HEK293 (cell line): Measurements from ENCODE around the gene ATOH1.

Source experiments
- CTCF ChIA-PET: fragments of 350-600 bp; formaldehyde crosslinking; extraction: SDS; loops from one replicate; lab custom pipeline; 2021; ENCODE audit warnings: antibody characterized with exemption; lab: Yijun Ruan, JAX
- POLR2A ChIA-PET: fragments of 300-600 bp; formaldehyde crosslinking; extraction: SDS; loops from one replicate; lab custom pipeline; 2020; ENCODE audit warnings: antibody characterized with exemption, inconsistent platforms; lab: Yijun Ruan, JAX
- H3K27ac ChIP-seq: fragments of 200-500 bp; sonication (Bioruptor generic); 2 replicates; pipeline ENCODE4 v1.5.1; 2014; ENCODE audit warnings: low read depth, low read length, control low read depth, inconsistent platforms; ENCODE audit errors: extremely low read depth
- H3K36me3 ChIP-seq, 2 experiments: fragments of 200-500 bp in 1 of 2; sonication (Bioruptor generic) in 1 of 2; 1 replicate in 1 of 2; 2 replicates in 1 of 2; pipeline ENCODE4 v1.5.1; 2014 to 2017; ENCODE audit warnings: inconsistent platforms in 2 of 2, low read length in 2 of 2; ENCODE audit not compliant: control insufficient read depth in 2 of 2, insufficient read depth in 1 of 2
- H3K4me1 ChIP-seq: fragments of 200-500 bp; sonication (Bioruptor generic); 2 replicates; pipeline ENCODE4 v1.5.1; 2014; ENCODE audit warnings: mild to moderate bottlenecking, low read length, inconsistent platforms; ENCODE audit not compliant: control insufficient read depth, insufficient read depth
- H3K4me3 ChIP-seq: 2 replicates; pipeline ENCODE4 v1.5.1; 2011; ENCODE audit warnings: low read depth, mild to moderate bottlenecking, control low read depth, low read length, moderate library complexity
- H3K9me3 ChIP-seq: fragments of 200-500 bp; sonication (Bioruptor generic); 2 replicates; pipeline ENCODE4 v1.5.1; 2014; ENCODE audit warnings: low read depth, low read length, inconsistent platforms; ENCODE audit not compliant: control insufficient read depth, insufficient read depth
- GLIS2 ChIP-seq: fragments of 450-650 bp; formaldehyde crosslinking; IDR thresholded peaks from 2 replicates; pipeline ENCODE4 v1.5.1; 2016; ENCODE audit warnings: missing biosample characterization, missing genetic modification characterization
- HOXC10 ChIP-seq: sonication (generic); formaldehyde crosslinking; IDR thresholded peaks from 2 replicates; pipeline ENCODE4 v1.8.1; 2023; ENCODE audit warnings: mild to moderate bottlenecking, missing genetic modification reagents
- RBAK ChIP-seq: fragments of 450-650 bp; formaldehyde crosslinking; IDR thresholded peaks from 2 replicates; pipeline ENCODE4 v1.5.1; 2016; ENCODE audit warnings: missing biosample characterization, missing genetic modification characterization
- TCF7L2 ChIP-seq: IDR thresholded peaks from 2 replicates; pipeline ENCODE4 v1.6.1; 2011; ENCODE audit warnings: low read depth, mild to moderate bottlenecking, inconsistent platforms, low read length, moderate library complexity, borderline replicate concordance
- ZFHX2 ChIP-seq: fragments of 450-650 bp; formaldehyde crosslinking; conservative IDR thresholded peaks from 2 replicates; pipeline ENCODE4 v1.5.1; 2016; ENCODE audit warnings: missing biosample characterization, missing genetic modification characterization
- ZNF114 ChIP-seq: fragments of 450-650 bp; formaldehyde crosslinking; IDR thresholded peaks from 2 replicates; pipeline ENCODE4 v1.5.0; 2017; ENCODE audit warnings: missing biosample characterization, missing genetic modification characterization
- ZNF146 ChIP-seq: fragments of 450-650 bp; formaldehyde crosslinking; IDR thresholded peaks from 2 replicates; pipeline ENCODE4 v1.5.1; 2016; ENCODE audit warnings: missing biosample characterization, missing genetic modification characterization
- ZNF155 ChIP-seq: fragments of 450-650 bp; formaldehyde crosslinking; IDR thresholded peaks from 2 replicates; pipeline ENCODE4 v1.5.1; 2016; ENCODE audit warnings: missing biosample characterization, missing genetic modification characterization
- ZNF223 ChIP-seq: fragments of 450-650 bp; formaldehyde crosslinking; IDR thresholded peaks from 2 replicates; pipeline ENCODE4 v1.5.1; 2016; ENCODE audit warnings: missing biosample characterization, missing genetic modification characterization
- ZNF280D ChIP-seq: fragments of 450-650 bp; formaldehyde crosslinking; IDR thresholded peaks from 2 replicates; pipeline ENCODE4 v1.5.1; 2016; ENCODE audit warnings: missing biosample characterization, missing genetic modification characterization
- ZNF521 ChIP-seq: fragments of 450-650 bp; formaldehyde crosslinking; IDR thresholded peaks from 2 replicates; pipeline ENCODE4 v1.5.1; 2017; ENCODE audit warnings: missing biosample characterization, mild to moderate bottlenecking, missing genetic modification characterization
- ZNF561 ChIP-seq: fragments of 450-650 bp; IDR thresholded peaks from 2 replicates; pipeline ENCODE4 v1.5.1; 2018; ENCODE audit warnings: missing biosample characterization, missing genetic modification characterization, borderline replicate concordance
- ZNF571 ChIP-seq: fragments of 450-650 bp; formaldehyde crosslinking; IDR thresholded peaks from 2 replicates; pipeline ENCODE4 v1.5.0; 2017; ENCODE audit warnings: missing biosample characterization, missing genetic modification characterization
- ZNF621 ChIP-seq: fragments of 450-650 bp; formaldehyde crosslinking; IDR thresholded peaks from 2 replicates; pipeline ENCODE4 v1.5.1; 2017; ENCODE audit warnings: missing biosample characterization, missing genetic modification characterization
- ZNF701 ChIP-seq: fragments of 450-650 bp; formaldehyde crosslinking; IDR thresholded peaks from 2 replicates; pipeline ENCODE4 v1.5.1; 2016; ENCODE audit warnings: missing biosample characterization, missing genetic modification characterization
- ZNF777 ChIP-seq: fragments of 450-650 bp; formaldehyde crosslinking; IDR thresholded peaks from 2 replicates; pipeline ENCODE4 v1.5.1; 2017; ENCODE audit warnings: missing biosample characterization, missing genetic modification characterization, borderline replicate concordance
- ZNF843 ChIP-seq: fragments of 450-650 bp; formaldehyde crosslinking; IDR thresholded peaks from 2 replicates; pipeline ENCODE4 v1.5.1; 2016; ENCODE audit warnings: missing biosample characterization, missing genetic modification characterization
- TF ChIP-seq, protein P1 (sequence below): fragments of 450-650 bp; formaldehyde crosslinking; IDR thresholded peaks from 2 replicates; pipeline ENCODE4 v1.5.1; 2016; ENCODE audit warnings: missing biosample characterization, missing genetic modification characterization, low read depth
- TF ChIP-seq, protein P2 (sequence below): fragments of 450-650 bp; formaldehyde crosslinking; IDR thresholded peaks from 2 replicates; pipeline ENCODE4 v1.5.1; 2017; ENCODE audit warnings: missing biosample characterization, missing genetic modification characterization
- TF ChIP-seq, protein P3 (sequence below): fragments of 450-650 bp; IDR thresholded peaks from 2 replicates; pipeline ENCODE4 v1.5.1; 2018; ENCODE audit warnings: missing biosample characterization, mild to moderate bottlenecking, missing genetic modification characterization

Gene ATOH1

DNA sequence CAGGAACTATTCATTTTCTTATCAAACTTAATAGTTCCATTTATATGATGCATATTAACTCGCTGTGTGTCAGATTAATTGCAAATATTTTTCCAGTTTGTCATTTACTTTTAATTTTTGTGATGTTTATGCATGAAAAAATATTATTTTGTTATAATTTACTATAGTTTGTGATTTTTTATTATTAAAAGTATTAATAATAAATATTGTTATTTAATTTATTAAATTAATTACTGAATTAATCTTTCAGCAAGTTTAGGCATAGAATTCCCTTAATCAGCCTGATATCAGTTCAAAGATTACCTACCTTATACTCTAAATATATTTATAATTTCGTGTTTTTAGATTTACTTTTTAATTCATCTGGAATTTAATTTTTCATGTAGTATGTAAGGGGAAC lies 15.5 kb upstream of the ATOH1 start (continued):
- TF ChIP-seq ZNF114 (tag by site-specific recombination) = no peak
- no peak for TF ChIP-seq ZNF777 (tag by site-specific recombination)
- TF ChIP-seq TCF7L2 = no peak
- TF ChIP-seq ZNF155 = no peak
- no peak for TF ChIP-seq ZNF571 (tag by site-specific recombination)
- TF ChIP-seq, protein P1, sequence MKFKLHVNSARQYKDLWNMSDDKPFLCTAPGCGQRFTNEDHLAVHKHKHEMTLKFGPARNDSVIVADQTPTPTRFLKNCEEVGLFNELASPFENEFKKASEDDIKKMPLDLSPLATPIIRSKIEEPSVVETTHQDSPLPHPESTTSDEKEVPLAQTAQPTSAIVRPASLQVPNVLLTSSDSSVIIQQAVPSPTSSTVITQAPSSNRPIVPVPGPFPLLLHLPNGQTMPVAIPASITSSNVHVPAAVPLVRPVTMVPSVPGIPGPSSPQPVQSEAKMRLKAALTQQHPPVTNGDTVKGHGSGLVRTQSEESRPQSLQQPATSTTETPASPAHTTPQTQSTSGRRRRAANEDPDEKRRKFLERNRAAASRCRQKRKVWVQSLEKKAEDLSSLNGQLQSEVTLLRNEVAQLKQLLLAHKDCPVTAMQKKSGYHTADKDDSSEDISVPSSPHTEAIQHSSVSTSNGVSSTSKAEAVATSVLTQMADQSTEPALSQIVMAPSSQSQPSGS (tag by site-specific recombination) = no peak
- TF ChIP-seq, protein P2, sequence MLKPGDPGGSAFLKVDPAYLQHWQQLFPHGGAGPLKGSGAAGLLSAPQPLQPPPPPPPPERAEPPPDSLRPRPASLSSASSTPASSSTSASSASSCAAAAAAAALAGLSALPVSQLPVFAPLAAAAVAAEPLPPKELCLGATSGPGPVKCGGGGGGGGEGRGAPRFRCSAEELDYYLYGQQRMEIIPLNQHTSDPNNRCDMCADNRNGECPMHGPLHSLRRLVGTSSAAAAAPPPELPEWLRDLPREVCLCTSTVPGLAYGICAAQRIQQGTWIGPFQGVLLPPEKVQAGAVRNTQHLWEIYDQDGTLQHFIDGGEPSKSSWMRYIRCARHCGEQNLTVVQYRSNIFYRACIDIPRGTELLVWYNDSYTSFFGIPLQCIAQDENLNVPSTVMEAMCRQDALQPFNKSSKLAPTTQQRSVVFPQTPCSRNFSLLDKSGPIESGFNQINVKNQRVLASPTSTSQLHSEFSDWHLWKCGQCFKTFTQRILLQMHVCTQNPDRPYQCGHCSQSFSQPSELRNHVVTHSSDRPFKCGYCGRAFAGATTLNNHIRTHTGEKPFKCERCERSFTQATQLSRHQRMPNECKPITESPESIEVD (tag by site-specific recombination) = no peak

DNA sequence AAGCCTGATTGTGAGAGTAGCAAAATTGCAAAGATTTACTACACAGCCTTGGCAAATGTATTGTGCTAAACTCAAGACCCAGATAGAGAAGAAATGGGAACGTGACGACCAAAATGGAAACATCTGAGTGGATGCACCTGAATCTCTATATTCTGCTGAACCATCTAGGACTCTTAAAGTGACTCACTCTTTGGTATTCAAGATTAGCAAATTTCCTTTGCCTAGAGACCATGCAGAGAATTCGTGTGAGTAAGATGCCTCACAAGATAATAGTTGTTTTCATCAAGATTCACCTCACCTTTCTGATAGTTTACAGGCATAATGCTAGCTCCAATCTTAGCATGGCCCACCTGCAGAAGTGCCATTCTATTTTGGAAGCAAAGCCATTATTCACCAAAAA lies 14.4 kb upstream of the ATOH1 start:
- ChIA-PET POLR2A (no interaction called here), CTCF (no interaction called here)
- H3K27ac ChIP-seq = no peak overlapping the region
- no peaks in the 10 kb centered on the region for H3K9me3 ChIP-seq
- TF ChIP-seq ZNF521 (tag by site-specific recombination) (no peak), ZFHX2 (tag by site-specific recombination) (no peak), ZNF561 (tag by site-specific recombination) (no peak), ZNF280D (no peak), ZNF223 (no peak), HOXC10 (CRISPR knock-in tag) (no peak), ZNF843 (no peak), ZNF146 (tag by site-specific recombination) (no peak), ZNF571 (tag by site-specific recombination) (no peak), RBAK (tag by site-specific recombination) (no peak), ZNF701 (no peak), ZNF621 (tag by site-specific recombination) (no peak), GLIS2 (tag by site-specific recombination) (no peak)
- TF ChIP-seq, protein P3, sequence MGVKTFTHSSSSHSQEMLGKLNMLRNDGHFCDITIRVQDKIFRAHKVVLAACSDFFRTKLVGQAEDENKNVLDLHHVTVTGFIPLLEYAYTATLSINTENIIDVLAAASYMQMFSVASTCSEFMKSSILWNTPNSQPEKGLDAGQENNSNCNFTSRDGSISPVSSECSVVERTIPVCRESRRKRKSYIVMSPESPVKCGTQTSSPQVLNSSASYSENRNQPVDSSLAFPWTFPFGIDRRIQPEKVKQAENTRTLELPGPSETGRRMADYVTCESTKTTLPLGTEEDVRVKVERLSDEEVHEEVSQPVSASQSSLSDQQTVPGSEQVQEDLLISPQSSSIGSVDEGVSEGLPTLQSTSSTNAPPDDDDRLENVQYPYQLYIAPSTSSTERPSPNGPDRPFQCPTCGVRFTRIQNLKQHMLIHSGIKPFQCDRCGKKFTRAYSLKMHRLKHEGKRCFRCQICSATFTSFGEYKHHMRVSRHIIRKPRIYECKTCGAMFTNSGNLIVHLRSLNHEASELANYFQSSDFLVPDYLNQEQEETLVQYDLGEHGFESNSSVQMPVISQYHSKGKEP (tag by site-specific recombination) = no peak
- no peaks in the 10 kb centered on the region for H3K36me3 ChIP-seq
- no peaks in the 10 kb centered on the region for H3K4me1 ChIP-seq
- no peak overlapping the region for H3K4me3 ChIP-seq
